Activated CD4-positive, alpha-beta memory T cell treated with anti-CD3 and anti-CD28 coated beads for 36 hours (primary cell): ENCODE measurements around the gene LARP1B. TPM values are rescaled to one million over a fixed set of nuclear protein-coding genes. Genes with fewer than 3 reads are reported as not detected.

Source experiments
- CTCF ChIA-PET: fragments of 350-600 bp; sonication (Branson Sonifier 250); formaldehyde crosslinking; loops from one replicate; lab custom pipeline; 2021; ENCODE audit warnings: antibody characterized with exemption, inconsistent platforms; lab: Charles Lee
- POLR2A ChIA-PET: fragments of 350-600 bp; sonication (Branson Sonifier 250); formaldehyde crosslinking; loops from one replicate; lab custom pipeline; 2021; ENCODE audit warnings: antibody characterized with exemption; lab: Charles Lee
- DNase-seq: peaks from one replicate; pipeline ENCODE4 v3.0.0-alpha.2; 2020
- H3K27ac Mint-ChIP-seq: one replicate; pipeline ENCODE4 v1.8.0; 2021; ENCODE audit warnings: mixed read lengths
- H3K27me3 Mint-ChIP-seq: one replicate; pipeline ENCODE4 v1.8.0; 2021; ENCODE audit warnings: mixed read lengths
- H3K36me3 Mint-ChIP-seq: one replicate; pipeline ENCODE4 v1.8.0; 2021; ENCODE audit warnings: mixed read lengths
- H3K4me1 Mint-ChIP-seq: one replicate; pipeline ENCODE4 v1.8.0; 2021; ENCODE audit warnings: low read depth, mixed read lengths
- H3K4me3 Mint-ChIP-seq: one replicate; pipeline ENCODE4 v1.8.0; 2021; ENCODE audit warnings: mild to moderate bottlenecking, mixed read lengths
- H3K9me3 Mint-ChIP-seq: one replicate; pipeline ENCODE4 v1.8.0; 2021; ENCODE audit warnings: mixed read lengths
- intact Hi-C: fragments of 100-400 bp; cut with micrococcal nuclease; formaldehyde crosslinking; loops from one replicate; pipeline ENCODE4 v1.15.1; 2023
- total RNA-seq, 2 experiments: library from RNA; stranded (reverse); gene quantifications; one replicate each; pipeline ENCODE4 v1.2.3, GENCODE V29; 2021

Gene LARP1B
- total RNA-seq, 2 experiments from 2014 or later, result 23.5 to 25.5 TPM

- Mint-ChIP-seq H3K36me3 (no peaks in the 10 kb centered on the region), H3K9me3 (no peaks in the 10 kb centered on the region), H3K27me3 (no peaks in the 10 kb centered on the region), H3K27ac (no peak overlapping the region), H3K4me1 (no peaks in the 10 kb centered on the region), H3K4me3 (no peak overlapping the region)
- intact Hi-C loops, result no loop called here
- ChIA-PET CTCF (no interaction called here), POLR2A (no interaction called here)
- no peak for DNase-seq
Measured at GRCh38 chr4:128169245-128169644, 108.1 kb downstream of the LARP1B start.

- no peaks in the 10 kb centered on the region for H3K9me3 Mint-ChIP-seq
- H3K27me3 Mint-ChIP-seq, result no peaks in the 10 kb centered on the region
- H3K4me1 Mint-ChIP-seq, result peaks cover 7% of the 10 kb centered on the region
- H3K27ac Mint-ChIP-seq, result no peak overlapping the region
- ChIA-PET POLR2A (no interaction called here), CTCF (no interaction called here)
- no peak for DNase-seq
- intact Hi-C loops, result no loop called here
- H3K4me3 Mint-ChIP-seq, result no peak overlapping the region
- H3K36me3 Mint-ChIP-seq, result no peaks in the 10 kb centered on the region
Measured at GRCh38 chr4:128176643-128177042, 115.5 kb downstream of the LARP1B start.

- intact Hi-C loops, result no loop called here
- ChIA-PET CTCF (no interaction called here), POLR2A (no interaction called here)
- Mint-ChIP-seq H3K4me3 (no peak overlapping the region), H3K27ac (no peak overlapping the region), H3K4me1 (peaks cover 7% of the 10 kb centered on the region), H3K36me3 (no peaks in the 10 kb centered on the region), H3K27me3 (no peaks in the 10 kb centered on the region), H3K9me3 (no peaks in the 10 kb centered on the region)
- no peak for DNase-seq
Measured at GRCh38 chr4:128177498-128177897, 116.4 kb downstream of the LARP1B start.

- ChIA-PET POLR2A (interaction anchor here (0.6 kb wide), 1 partner anchor 720 kb away, joined by 4 read pairs; no protein-coding TSS in a partner anchor), CTCF (no interaction called here)
- intact Hi-C loops, result no loop called here
- H3K36me3 Mint-ChIP-seq, result peaks cover 1% of the 10 kb centered on the region
- no peak overlapping the region for H3K27ac Mint-ChIP-seq
- no peaks in the 10 kb centered on the region for H3K27me3 Mint-ChIP-seq
- H3K4me3 Mint-ChIP-seq, result no peak overlapping the region
- DNase-seq, result no peak
- H3K9me3 Mint-ChIP-seq, result no peaks in the 10 kb centered on the region
- H3K4me1 Mint-ChIP-seq, result peaks cover 3% of the 10 kb centered on the region
Measured at GRCh38 chr4:128186623-128187022, 125.5 kb downstream of the LARP1B start.

GRCh38 chr4:128191115-128191781 lies 130.1 kb downstream of the LARP1B start:
- peak; percentile 80 for DNase-seq
- Mint-ChIP-seq H3K36me3 (no peaks in the 10 kb centered on the region), H3K4me3 (no peak overlapping the region), H3K4me1 (peaks cover 3% of the 10 kb centered on the region), H3K27me3 (no peaks in the 10 kb centered on the region), H3K27ac (no peak overlapping the region), H3K9me3 (no peaks in the 10 kb centered on the region)
- ChIA-PET CTCF (interaction anchor here (0.6 to 1.2 kb wide), 19 partner anchors 9 to 1443 kb away, joined by 3 to 6 read pairs (median 3); partner anchors contain the start of gene JADE1), POLR2A (no interaction called here)
- intact Hi-C loops, result loop anchor here (1.0 to 5.0 kb wide), 6 partner anchors 98 to 1451 kb away; partner anchors contain the start of gene JADE1

GRCh38 chr4:128220286-128221235 lies 159.4 kb downstream of the LARP1B start:
- Mint-ChIP-seq H3K36me3 (no peaks in the 10 kb centered on the region), H3K9me3 (no peaks in the 10 kb centered on the region), H3K4me3 (no peak overlapping the region), H3K27ac (no peak overlapping the region), H3K27me3 (no peaks in the 10 kb centered on the region), H3K4me1 (no peaks in the 10 kb centered on the region)
- CTCF ChIA-PET, result no interaction called here
- POLR2A ChIA-PET, result no interaction called here
- DNase-seq, result no peak
- intact Hi-C loops, result no loop called here

- no peaks in the 10 kb centered on the region for H3K4me1 Mint-ChIP-seq
- no peaks in the 10 kb centered on the region for H3K36me3 Mint-ChIP-seq
- intact Hi-C loops, result no loop called here
- DNase-seq, result no peak
- CTCF ChIA-PET, result no interaction called here
- H3K27ac Mint-ChIP-seq, result no peak overlapping the region
- no peaks in the 10 kb centered on the region for H3K27me3 Mint-ChIP-seq
- H3K4me3 Mint-ChIP-seq, result no peak overlapping the region
- H3K9me3 Mint-ChIP-seq, result no peaks in the 10 kb centered on the region
- POLR2A ChIA-PET, result no interaction called here
Measured at GRCh38 chr4:128221586-128221985, 160.5 kb downstream of the LARP1B start.

- CTCF ChIA-PET, result interaction anchor here (0.6 kb wide), 1 partner anchor 34 kb away, joined by 3 read pairs; no protein-coding TSS in a partner anchor
- no peak for DNase-seq
- Mint-ChIP-seq H3K4me3 (no peak overlapping the region), H3K27ac (no peak overlapping the region), H3K27me3 (no peaks in the 10 kb centered on the region), H3K4me1 (no peaks in the 10 kb centered on the region), H3K36me3 (no peaks in the 10 kb centered on the region), H3K9me3 (no peaks in the 10 kb centered on the region)
- POLR2A ChIA-PET, result no interaction called here
- intact Hi-C loops, result no loop called here
Measured at GRCh38 chr4:128225148-128225547, 164.0 kb downstream of the LARP1B start.

- intact Hi-C loops, result no loop called here
- H3K4me1 Mint-ChIP-seq, result no peaks in the 10 kb centered on the region
- no peaks in the 10 kb centered on the region for H3K36me3 Mint-ChIP-seq
- no peaks in the 10 kb centered on the region for H3K27me3 Mint-ChIP-seq
- H3K4me3 Mint-ChIP-seq, result no peak overlapping the region
- no peak overlapping the region for H3K27ac Mint-ChIP-seq
- no peaks in the 10 kb centered on the region for H3K9me3 Mint-ChIP-seq
- POLR2A ChIA-PET, result no interaction called here
- no peak for DNase-seq
- CTCF ChIA-PET, result no interaction called here
Measured at GRCh38 chr4:128227991-128228571, 167.0 kb downstream of the LARP1B start.

GRCh38 chr4:128228845-128229795 lies 168.0 kb downstream of the LARP1B start:
- ChIA-PET POLR2A (no interaction called here), CTCF (interaction anchor here (1.1 kb wide), 1 partner anchor 346 kb away, joined by 3 read pairs; no protein-coding TSS in a partner anchor)
- Mint-ChIP-seq H3K27ac (no peak overlapping the region), H3K4me3 (no peak overlapping the region), H3K27me3 (no peaks in the 10 kb centered on the region), H3K4me1 (no peaks in the 10 kb centered on the region), H3K9me3 (no peaks in the 10 kb centered on the region), H3K36me3 (no peaks in the 10 kb centered on the region)
- DNase-seq, result no peak
- intact Hi-C loops, result no loop called here

- CTCF ChIA-PET, result no interaction called here
- POLR2A ChIA-PET, result no interaction called here
- no peaks in the 10 kb centered on the region for H3K4me1 Mint-ChIP-seq
- no peak overlapping the region for H3K4me3 Mint-ChIP-seq
- no peak for DNase-seq
- intact Hi-C loops, result no loop called here
- H3K27me3 Mint-ChIP-seq, result no peaks in the 10 kb centered on the region
- H3K36me3 Mint-ChIP-seq, result no peaks in the 10 kb centered on the region
- no peaks in the 10 kb centered on the region for H3K9me3 Mint-ChIP-seq
- no peak overlapping the region for H3K27ac Mint-ChIP-seq
Measured at GRCh38 chr4:128232719-128233118, 171.6 kb downstream of the LARP1B start.
